ENCODE results near the gene UGT8. TPM values are rescaled to one million over a fixed set of nuclear protein-coding genes. Genes with fewer than 3 reads are reported as not detected.

The UGT8 gene
- total and polyA plus RNA-seq, 2 of the 8 experiments (the other 6 are each of a cell fraction or from before 2014, with no cell fraction given), result 16.9 to 26.9 TPM

- no peak for TF ChIP-seq CHD7 (IDR thresholded peaks at IDR 0.05; ENCODE audit: insufficient replicate concordance, low read length)
- no peak; the same call in 1 of the 2 replicates for TF ChIP-seq SUZ12 (IDR thresholded peaks at IDR 0.05; ENCODE audit: low read length)
Measured at GRCh38 chr4:114598191-114599121, at the start of gene UGT8 (continued).

All from H1 (cell line).